ENCODE results near the gene ZNF444. TPM values are rescaled to one million over a fixed set of nuclear protein-coding genes. Genes with fewer than 3 reads are reported as not detected.

Gene ZNF444
- total and polyA plus RNA-seq, 2 of the 8 experiments (the other 6 are each of a cell fraction or from before 2014, with no cell fraction given) = 49.5 to 54.5 TPM

- no peak overlapping the region; the same call in 1 of the 2 replicates for H4K8ac ChIP-seq (ENCODE audit: extremely low read depth, insufficient read depth, low read length)
- no peak overlapping the region for H2BK120ac ChIP-seq (replicated peaks; ENCODE audit: low read depth, low read length)
- no peak overlapping the region for H2AFZ ChIP-seq (ENCODE audit: low read length)
- no peak for TF ChIP-seq CREB1 (IDR thresholded peaks at IDR 0.05)
- TF ChIP-seq EP300 (IDR thresholded peaks at IDR 0.05; ENCODE audit: borderline replicate concordance in 1 of 2, low read depth in 2 of 2, low read length in 2 of 2) = no peak
- no peak for TF ChIP-seq SP1 (IDR thresholded peaks at IDR 0.05; ENCODE audit: low read depth, low read length)
- POLR2A ChIA-PET (ENCODE audit: partially characterized antibody) = interaction anchor here (0.7 kb wide), 1 partner anchor 33 kb away, joined by 3 read pairs; no protein-coding TSS in a partner anchor
- H3K4ac ChIP-seq (replicated peaks; ENCODE audit: insufficient read length, low read depth, low read length) = no peak overlapping the region
- no peak overlapping the region for H3K4me2 ChIP-seq (ENCODE audit: insufficient read depth in 1 of 2, low read depth in 2 of 2, low read length in 2 of 2)
- H3K27me3 ChIP-seq (replicated peaks in 1 of 4; ENCODE audit: control insufficient read depth in 3 of 4, extremely low read depth in 1 of 4, insufficient read depth in 3 of 4, low read length in 3 of 4) = no peaks in the 10 kb centered on the region
- no peak overlapping the region for H3K14ac ChIP-seq (ENCODE audit: insufficient read length)
- no peaks in the 10 kb centered on the region for H3K9me3 ChIP-seq (ENCODE audit: insufficient read depth in 2 of 2, low read depth in 1 of 2, low read length in 1 of 2)
- H3K23ac ChIP-seq (ENCODE audit: insufficient read length) = no peak overlapping the region
- H4K20me1 ChIP-seq (replicated peaks in 1 of 2; ENCODE audit: control insufficient read depth in 1 of 2, insufficient read depth in 2 of 2, low read length in 2 of 2) = peaks cover 27 to 38% of the 10 kb centered on the region in 2 experiments
- H3K4me1 ChIP-seq (replicated peaks in 1 of 4; ENCODE audit: control insufficient read depth in 3 of 4, insufficient read depth in 4 of 4, low read length in 3 of 4) = peaks cover 0 to 3% (median 2%) of the 10 kb centered on the region in 4 experiments; a peak in 4 of 7 replicates
- no peaks in the 10 kb centered on the region for H3K23me2 ChIP-seq (ENCODE audit: low read depth, low read length)
- H3K36me3 ChIP-seq (ENCODE audit: control insufficient read depth in 2 of 4, insufficient read depth in 4 of 4, low read length in 3 of 4) = peaks cover 2 to 20% (median 7%) of the 10 kb centered on the region in 4 experiments; a peak in 6 of 8 replicates
- no peak overlapping the region for H3K4me3 ChIP-seq (ENCODE audit: extremely low read depth in 1 of 4, insufficient read depth in 2 of 4, low read depth in 3 of 4, low read length in 4 of 4)
- H2BK12ac ChIP-seq (ENCODE audit: low read depth, low read length) = no peak overlapping the region
- H3K18ac ChIP-seq (ENCODE audit: extremely low read depth, low read length) = no peak overlapping the region
- peaks cover 21% of the 10 kb centered on the region for H3K79me1 ChIP-seq (ENCODE audit: low read depth, low read length)
- no peak overlapping the region for H3K56ac ChIP-seq (replicated peaks; ENCODE audit: insufficient read length, low read depth, low read length)
- H3K27ac ChIP-seq (ENCODE audit: low read depth, low read length) = no peak overlapping the region
- H2BK20ac ChIP-seq (ENCODE audit: low read length) = no peak overlapping the region
- no peak overlapping the region for H2BK15ac ChIP-seq (ENCODE audit: low read length)
- WGBS, 2 experiments (ENCODE audit: extremely low coverage in 1 of 2, insufficient coverage in 1 of 2, insufficient read length in 1 of 2, insufficient replicate concordance in 2 of 2, low coverage in 1 of 2, low lambda C conversion rate in 2 of 2, missing lambda C conversion rate in 1 of 2) = 83% methylated on average over 24 of the region's 25 CpGs; no CpG with 5 or more reads in 1 of the 2 experiments
- no peak overlapping the region for H4K5ac ChIP-seq (ENCODE audit: insufficient read length, low read depth, low read length)
- FAIRE-seq (no peak), DNase-seq (ENCODE audit: low read depth in 1 of 2, low spot score in 2 of 2) (no peak)
- H2AK5ac ChIP-seq (ENCODE audit: low read depth, low read length) = no peak overlapping the region
- no peak overlapping the region for H4K91ac ChIP-seq (replicated peaks; ENCODE audit: insufficient read length, low read length)
- H3K9ac ChIP-seq (replicated peaks in 1 of 4; ENCODE audit: extremely low read depth in 1 of 4, low read depth in 3 of 4, low read length in 3 of 4) = no peak overlapping the region
- peaks cover 4 to 66% of the 10 kb centered on the region in 2 experiments; a peak in 3 of 4 replicates for H3K79me2 ChIP-seq (ENCODE audit: control insufficient read depth in 1 of 2, insufficient read depth in 2 of 2, low read length in 2 of 2)
- H2BK5ac ChIP-seq (ENCODE audit: low read depth, low read length) = no peak overlapping the region
- CTCF ChIA-PET (ENCODE audit: partially characterized antibody) = interaction anchor here (3.3 kb wide), 1 partner anchor 54 kb away, joined by 14 read pairs; no protein-coding TSS in a partner anchor
Observed at GRCh38 chr19:56101095-56101494, 40.0 kb upstream of the ZNF444 start.

Data from H1 (cell line).